ENCODE results near the gene C14orf132.

Gene C14orf132

GRCh38 chr14:96039633-96040311, 610 bp downstream of the C14orf132 start:
- peak; percentile 51 for DNase-seq (ENCODE audit: low spot score)

DNA sequence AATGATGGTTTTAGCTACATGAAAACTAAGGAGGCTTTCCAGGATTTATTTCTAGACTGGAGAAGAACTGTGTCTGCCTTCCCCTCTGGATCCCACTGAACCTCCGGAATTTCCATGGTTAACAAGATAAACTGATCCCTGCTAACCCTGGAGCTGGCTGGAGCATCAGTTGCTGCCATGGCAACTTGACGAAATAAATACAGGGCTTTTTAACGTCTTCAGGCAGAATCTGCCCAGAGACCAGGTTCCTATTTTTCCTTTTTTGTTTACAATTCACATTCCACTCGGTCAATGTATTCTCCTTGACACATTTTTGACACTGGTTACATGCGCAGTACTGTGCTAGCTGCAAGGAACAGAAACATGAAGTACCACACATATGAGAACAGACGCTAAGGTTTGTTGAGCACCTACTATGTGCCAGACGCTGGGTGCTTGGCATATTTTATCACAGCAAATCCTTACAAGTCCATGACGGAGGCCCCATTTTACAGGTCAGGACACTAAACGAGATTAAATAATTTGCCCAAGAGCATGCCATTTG, 1.7 kb downstream of the C14orf132 start:
- no peak for DNase-seq (ENCODE audit: low spot score)

DNA sequence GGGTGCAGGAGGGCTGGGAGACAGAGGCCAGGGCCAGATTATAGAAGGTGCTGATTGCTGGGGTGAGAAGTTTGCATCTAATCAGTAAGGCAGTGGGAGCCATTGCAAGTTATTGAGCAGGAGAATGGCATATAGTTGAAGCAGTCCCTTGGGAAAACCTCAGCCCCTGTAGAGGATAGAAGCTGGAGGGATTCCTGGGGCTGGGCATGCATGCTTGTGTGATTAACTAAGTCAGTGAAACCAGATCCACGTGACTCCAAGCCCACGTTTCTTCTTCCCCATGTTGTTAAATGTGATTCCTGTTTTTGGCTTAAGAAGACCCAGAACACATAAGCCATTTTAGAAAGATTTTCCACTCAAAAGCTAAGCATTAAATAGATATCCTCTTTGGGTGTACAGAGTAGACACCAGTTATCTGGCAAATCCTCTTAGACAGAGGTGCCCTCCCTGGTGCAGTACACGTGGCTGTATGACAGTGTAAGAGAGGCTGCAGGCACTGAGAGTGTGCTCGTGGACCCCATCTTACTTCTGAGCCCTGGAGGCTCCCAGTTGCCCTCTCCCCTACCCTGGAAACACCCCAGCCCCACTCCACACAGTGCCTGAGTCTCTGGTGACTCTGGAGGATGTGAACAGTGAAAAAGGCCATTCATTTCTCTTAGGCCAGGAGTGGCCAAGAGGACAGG, 3.2 kb downstream of the C14orf132 start:
- peak; percentile 27 for DNase-seq (ENCODE audit: low spot score)

DNA sequence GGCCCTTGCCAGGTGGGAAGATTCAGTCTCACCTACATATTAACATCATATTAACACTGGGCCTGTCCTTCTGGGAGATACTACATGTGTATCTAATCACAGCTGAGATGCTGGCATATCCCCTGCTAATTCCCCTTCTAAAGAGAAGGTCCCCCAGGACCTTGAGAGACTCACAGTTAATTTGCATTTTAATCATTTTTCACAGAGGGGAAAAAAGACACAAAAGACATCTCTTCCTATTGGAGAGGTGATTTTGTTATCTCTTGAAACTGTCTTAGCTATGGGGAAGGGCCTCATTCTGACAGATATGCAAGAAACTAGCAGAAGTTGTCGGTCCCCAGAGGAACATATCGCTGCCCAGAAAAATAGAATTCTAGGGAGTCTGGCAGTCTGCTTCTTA, 7.5 kb downstream of the C14orf132 start:
- DNase-seq (ENCODE audit: low spot score), result no peak

- DNase-seq (ENCODE audit: low spot score), result no peak
These were observed 7.9 kb downstream of the C14orf132 start for GRCh38 chr14:96047101-96047500.

DNA sequence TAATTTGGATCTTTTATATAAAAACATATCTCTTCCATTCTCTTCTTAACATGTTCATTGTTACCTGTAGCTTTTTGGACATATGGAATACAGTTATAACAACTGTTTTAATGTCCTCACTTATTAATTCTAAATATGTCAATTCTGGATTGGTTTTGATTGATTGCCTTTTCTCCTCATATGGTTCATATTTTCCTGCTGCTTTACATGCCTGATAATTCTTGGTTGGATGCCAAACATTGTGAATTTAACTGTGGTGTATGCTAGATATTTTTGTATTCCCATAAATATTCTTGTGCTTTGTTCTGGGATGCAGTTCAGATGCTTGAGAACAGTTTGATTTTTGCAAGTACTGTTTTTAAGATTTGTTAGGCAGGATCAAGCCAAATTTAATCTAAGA, 10.8 kb downstream of the C14orf132 start:
- no peak for DNase-seq (ENCODE audit: low spot score)

DNA sequence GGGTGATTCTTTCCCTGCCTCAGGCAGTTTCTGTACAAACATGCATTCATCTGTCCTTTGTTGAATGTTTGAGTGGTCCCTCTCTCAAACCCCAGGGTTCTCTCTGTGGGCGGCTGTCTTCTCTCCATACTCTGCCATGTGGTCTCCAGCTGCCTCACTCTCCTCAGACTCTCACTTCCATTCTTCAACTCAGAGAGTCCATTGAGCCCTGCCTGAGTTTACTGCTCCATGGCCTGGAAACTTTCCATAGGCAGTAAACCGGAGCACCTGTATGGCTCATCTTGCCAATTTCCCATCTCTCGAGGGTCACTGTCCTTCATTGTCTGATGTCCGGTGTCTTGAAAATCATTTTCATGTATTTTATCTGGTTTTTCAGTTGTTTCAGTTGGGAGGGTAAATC, 11.3 kb downstream of the C14orf132 start:
- DNase-seq (ENCODE audit: low spot score), result no peak

- DNase-seq (ENCODE audit: low spot score), result no peak
These were observed 12.1 kb downstream of the C14orf132 start for GRCh38 chr14:96051231-96051630.

DNA sequence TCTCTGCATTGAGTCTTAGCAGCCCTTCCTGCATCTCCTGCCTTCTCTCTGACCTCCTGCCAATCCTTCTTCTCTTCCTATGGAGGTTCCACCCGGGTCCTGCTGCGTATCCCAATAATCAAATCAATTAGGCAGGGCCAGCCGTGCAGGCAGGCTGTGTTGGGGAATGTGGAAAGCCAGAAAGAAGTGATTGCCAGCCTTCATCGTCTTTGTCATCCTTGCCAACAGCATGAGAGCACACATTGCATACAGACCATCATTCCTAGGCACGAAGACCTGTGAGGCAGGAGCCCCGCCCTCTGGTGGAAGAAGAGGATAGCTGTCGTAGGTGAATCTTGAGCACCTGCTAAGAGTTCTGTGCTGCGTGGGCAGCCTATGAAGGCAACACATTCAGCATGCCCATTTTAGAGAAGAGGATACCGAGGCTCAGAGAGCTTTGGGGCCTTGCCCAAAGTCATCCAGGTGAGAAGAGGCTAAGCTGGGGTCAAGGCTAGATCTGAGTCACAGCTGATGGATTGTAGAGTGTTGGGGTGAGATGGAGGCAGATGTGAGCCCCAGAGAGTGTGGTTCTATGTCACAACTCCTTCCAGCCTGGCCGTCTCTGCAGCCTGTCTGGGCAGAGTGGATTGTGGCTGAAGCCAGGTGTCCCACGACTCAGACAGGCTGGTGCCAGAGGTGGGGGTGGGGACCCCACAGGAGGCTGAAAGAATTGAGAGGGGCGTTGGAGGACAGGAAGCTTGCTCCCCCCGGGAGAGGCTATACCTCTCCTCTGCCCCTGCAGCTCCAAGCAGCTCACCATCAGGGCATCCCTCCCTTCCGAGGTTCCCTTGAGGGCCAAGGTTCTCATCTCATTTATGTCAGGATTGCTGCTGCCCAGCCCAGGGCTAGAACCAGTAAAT, 12.7 kb downstream of the C14orf132 start:
- no peak for DNase-seq (ENCODE audit: low spot score)

DNA sequence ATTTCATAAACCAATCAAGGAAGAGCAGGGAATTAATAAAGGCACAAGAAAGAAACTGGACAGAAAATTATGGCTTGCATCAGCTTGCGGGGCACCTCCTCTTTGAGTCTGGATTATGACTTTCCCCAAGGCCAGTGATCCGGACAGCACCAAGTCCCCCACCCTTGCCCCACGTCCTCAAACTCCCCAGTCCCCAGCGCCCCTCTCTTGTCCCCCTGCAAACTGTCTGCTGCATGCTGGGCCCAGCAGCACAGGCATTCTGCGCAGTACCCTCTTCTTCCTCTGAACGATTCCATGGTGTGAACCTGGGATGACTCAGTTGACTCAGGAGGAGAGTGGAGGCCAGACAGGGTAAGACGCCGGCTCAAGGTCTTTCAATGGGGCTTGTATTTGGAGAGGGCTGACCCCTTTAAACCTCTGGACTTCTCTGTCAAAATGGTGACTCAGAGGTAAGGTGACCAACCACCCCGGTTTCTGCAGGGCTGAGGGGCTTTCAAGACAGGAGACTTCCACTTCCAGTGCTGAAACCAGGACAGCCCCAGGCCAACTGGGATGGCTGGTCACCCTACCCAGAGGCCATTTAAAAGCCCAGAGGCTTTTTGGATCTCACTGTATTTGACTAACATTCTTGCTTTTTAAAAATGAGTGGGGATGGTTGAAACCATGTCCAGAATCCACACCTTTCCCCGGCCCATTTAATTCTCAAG, 13.5 kb downstream of the C14orf132 start:
- DNase-seq (ENCODE audit: low spot score), result no peak

GRCh38 chr14:96053248-96053599, 14.1 kb downstream of the C14orf132 start:
- DNase-seq (ENCODE audit: low spot score), result no peak

GRCh38 chr14:96053600-96054381, 14.6 kb downstream of the C14orf132 start:
- peak; percentile 97 for DNase-seq (ENCODE audit: low spot score)

GRCh38 chr14:96054661-96055060, 15.5 kb downstream of the C14orf132 start:
- DNase-seq (ENCODE audit: low spot score), result no peak

- no peak for DNase-seq (ENCODE audit: low spot score)
These were observed 16.0 kb downstream of the C14orf132 start for GRCh38 chr14:96055065-96055752.

- DNase-seq (ENCODE audit: low spot score), result no peak
These were observed 16.8 kb downstream of the C14orf132 start for GRCh38 chr14:96055753-96056508.

DNA sequence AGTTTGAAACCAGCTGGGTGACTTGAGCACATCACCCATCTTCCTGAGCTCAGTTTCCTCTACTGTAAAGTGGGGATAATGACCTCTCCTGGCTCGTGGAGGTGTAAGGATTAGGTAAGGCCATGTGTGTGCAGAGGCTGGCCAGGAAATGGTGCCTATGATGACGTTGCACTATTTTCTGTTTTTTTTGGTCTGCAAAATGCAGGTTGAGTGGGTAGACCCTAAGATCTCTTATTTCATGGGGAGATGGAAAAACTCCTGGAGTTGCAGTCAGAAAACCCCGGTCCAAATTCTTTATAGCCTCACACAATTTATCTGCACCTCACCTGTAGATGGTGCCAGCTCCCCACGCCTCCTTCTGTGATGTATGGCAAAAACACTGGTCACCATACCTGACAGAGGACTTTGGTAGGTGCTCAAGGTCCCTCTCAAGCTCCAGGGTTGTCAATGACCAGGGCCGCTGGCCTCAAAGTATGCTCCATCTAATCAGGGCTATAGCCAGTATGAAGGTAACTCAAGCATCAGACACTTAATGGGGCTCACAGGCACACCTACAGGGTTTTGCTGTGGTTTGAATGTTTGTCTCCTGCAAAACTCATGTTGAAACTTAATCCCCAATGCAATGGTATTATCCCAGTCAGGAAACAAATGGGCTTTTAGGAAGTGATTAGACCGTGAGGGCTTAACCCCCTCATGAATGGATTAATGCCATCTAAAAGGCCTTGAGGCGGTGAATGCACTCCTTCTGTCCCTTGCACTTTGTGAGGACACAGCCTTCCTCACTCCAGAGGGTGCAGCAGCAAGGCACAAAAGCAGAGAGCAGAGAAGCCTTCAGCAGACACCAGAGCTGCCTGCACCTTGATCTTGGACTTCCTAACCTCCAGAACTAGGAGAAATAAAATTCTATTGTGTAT, 17.6 kb downstream of the C14orf132 start:
- no peak for DNase-seq (ENCODE audit: low spot score)

- DNase-seq (ENCODE audit: low spot score), result no peak
These were observed 18.6 kb downstream of the C14orf132 start for GRCh38 chr14:96057738-96058137.

- no peak for DNase-seq (ENCODE audit: low spot score)
These were observed 19.5 kb downstream of the C14orf132 start for GRCh38 chr14:96058576-96059200.

All from AG20443 (cell line).